Measurements from ENCODE around the gene COX6A1.
"Not testable (repeated sequence)": the region's sequence is repeated elsewhere in the genome, so short reads cannot be mapped to it uniquely, and the experiment has no call there.

The COX6A1 gene

GRCh38 chr12:120468325-120468820, 30.5 kb downstream of the COX6A1 start:
- DNase-seq = peak in 1 of 2 experiments; percentile 47

- peak in 1 of 2 experiments; percentile 58 for DNase-seq
Observed at GRCh38 chr12:120468821-120469449, 31.0 kb downstream of the COX6A1 start.

GRCh38 chr12:120469450-120470149, 31.7 kb downstream of the COX6A1 start, which contains the start of gene SRSF9:
Gene SRSF9, minus strand, starts transcription at chr12:120469748. Its CDS starts 139 bp downstream, at chr12:120469609.
- DNase-seq = peak; percentile 91 to 97

GRCh38 chr12:120470150-120470784, 32.4 kb downstream of the COX6A1 start:
- DNase-seq = peak in 1 of 2 experiments; percentile 69

- DNase-seq = no peak
Observed at GRCh38 chr12:120472521-120472920, 34.6 kb downstream of the COX6A1 start.

GRCh38 chr12:120473807-120474615, 36.1 kb downstream of the COX6A1 start:
- no peak for DNase-seq

- DNase-seq = no peak
Observed at GRCh38 chr12:120474616-120474960, 36.7 kb downstream of the COX6A1 start.

- no peak for DNase-seq
Observed at GRCh38 chr12:120475643-120476042, 37.7 kb downstream of the COX6A1 start.

GRCh38 chr12:120479458-120479857, 41.5 kb downstream of the COX6A1 start:
- DNase-seq = no peak

GRCh38 chr12:120480211-120480610, 42.3 kb downstream of the COX6A1 start:
- no peak for DNase-seq

GRCh38 chr12:120481022-120481767, 43.3 kb downstream of the COX6A1 start:
- DNase-seq = no peak

GRCh38 chr12:120483621-120484020, 45.7 kb downstream of the COX6A1 start:
- DNase-seq = no peak

- no peak for DNase-seq
Observed at GRCh38 chr12:120485961-120486881, 48.3 kb downstream of the COX6A1 start.

GRCh38 chr12:120487552-120487951, 49.6 kb downstream of the COX6A1 start:
- not testable (repeated sequence) for DNase-seq

- DNase-seq = no peak
Observed at GRCh38 chr12:120488057-120488640, 50.2 kb downstream of the COX6A1 start.

GRCh38 chr12:120489018-120489417, 51.1 kb downstream of the COX6A1 start:
- no peak for DNase-seq

GRCh38 chr12:120490325-120490724, 52.4 kb downstream of the COX6A1 start:
- DNase-seq = no peak
